ENCODE results near the gene NFIB. TPM values are rescaled to one million over a fixed set of nuclear protein-coding genes. Genes with fewer than 3 reads are reported as not detected.

The NFIB gene
- total RNA-seq, 1 experiment from 2014 or later: 14.3 TPM

DNA sequence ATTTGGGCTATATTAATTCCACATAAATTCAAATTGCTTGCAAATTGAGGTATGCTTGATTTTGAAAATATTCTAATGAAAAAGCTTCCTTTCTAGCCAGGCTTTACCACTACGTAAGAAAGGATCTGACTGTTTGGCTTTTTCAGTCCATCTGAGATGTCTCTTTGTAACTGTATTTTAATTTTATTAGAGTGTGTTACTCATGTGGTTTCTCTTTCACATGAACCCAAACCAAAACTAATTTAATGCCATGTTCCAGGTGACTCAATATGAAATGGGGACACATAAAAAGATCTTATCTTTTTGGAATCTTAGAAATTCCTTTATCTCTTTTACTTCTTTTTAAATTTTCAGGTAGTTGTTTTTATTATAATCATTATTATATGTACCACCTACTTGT lies 85.3 kb downstream of the NFIB start:
- H3K14ac ChIP-seq (ENCODE audit: insufficient read depth, low read length): no peak overlapping the region
- peaks cover 3 to 6% of the 10 kb centered on the region in 2 experiments for H3K4me1 Mint-ChIP-seq
- no peak overlapping the region for H3K4me2 ChIP-seq (ENCODE audit: insufficient read depth, insufficient read length, low read length)
- H3K79me1 ChIP-seq (ENCODE audit: insufficient read depth, low read depth, low read length, poor library complexity, severe bottlenecking): no peaks in the 10 kb centered on the region
- no peaks in the 10 kb centered on the region; a peak in 1 of 7 replicates for H3K36me3 Mint-ChIP-seq (ENCODE audit: insufficient read depth in 1 of 3, low read depth in 3 of 3)
- no CpG with 5 or more reads among the region's 1 CpG for WGBS (ENCODE audit: extremely low coverage, insufficient read length, low lambda C conversion rate)
- H3K27ac ChIP-seq (ENCODE audit: insufficient read length, low read depth, low read length): no peak overlapping the region
- no peak overlapping the region for H4K91ac ChIP-seq (ENCODE audit: insufficient read length, low read depth, low read length)
- no peak overlapping the region for H2AK5ac ChIP-seq (ENCODE audit: insufficient read length, low read length)
- DNase-seq: no peak
- H3K4me3 Mint-ChIP-seq: no peak overlapping the region
- no peak overlapping the region for H3K4ac ChIP-seq (ENCODE audit: low read depth, low read length)
- no peaks in the 10 kb centered on the region for H3K9me3 ChIP-seq (ENCODE audit: control insufficient read depth, low read depth, low read length)
- H3K27me3 ChIP-seq (ENCODE audit: insufficient read depth, low read length): no peaks in the 10 kb centered on the region
- no peak overlapping the region for H2BK120ac ChIP-seq (ENCODE audit: low read depth, low read length, poor library complexity, severe bottlenecking)
- H3K27me3 Mint-ChIP-seq (ENCODE audit: low read depth): no peaks in the 10 kb centered on the region
- no peak overlapping the region for H3K56ac ChIP-seq (ENCODE audit: insufficient read length, low read depth, low read length)
- H2BK20ac ChIP-seq (ENCODE audit: low read depth, low read length, poor library complexity, severe bottlenecking): no peak overlapping the region
- H2BK12ac ChIP-seq (ENCODE audit: insufficient read length, low read depth, low read length): no peak overlapping the region
- H2BK5ac ChIP-seq (ENCODE audit: insufficient read length, low read length): no peak overlapping the region
- no peak overlapping the region for H3K23ac ChIP-seq (ENCODE audit: insufficient read length, low read depth, low read length)
- H4K20me1 ChIP-seq (ENCODE audit: control insufficient read depth, insufficient read depth, insufficient read length): no peaks in the 10 kb centered on the region
- H2AFZ ChIP-seq (ENCODE audit: low read length): no peak overlapping the region
- no peak overlapping the region for H3K9ac ChIP-seq (ENCODE audit: extremely low read depth, insufficient read length, low read length)
- H4K8ac ChIP-seq (replicated peaks; ENCODE audit: insufficient read length, low read depth, low read length): no peak overlapping the region
- TF ChIP-seq CTCF (conservative IDR thresholded peaks at IDR 0.05): no peak
- H2BK15ac ChIP-seq (ENCODE audit: low read depth, low read length): no peak overlapping the region
- no peak overlapping the region for H4K5ac ChIP-seq (ENCODE audit: insufficient read length, low read depth, low read length)
- H3K27ac Mint-ChIP-seq: no peak overlapping the region
- H3K4me1 ChIP-seq (ENCODE audit: insufficient read depth, low read length): peaks cover 2% of the 10 kb centered on the region; the same call in 1 of the 2 replicates
- no peak overlapping the region for H3T11ph ChIP-seq (ENCODE audit: low read length)
- H3K18ac ChIP-seq (ENCODE audit: insufficient read length, low read depth, low read length): no peak overlapping the region
- H3K23me2 ChIP-seq (ENCODE audit: insufficient read length, low read depth, low read length, poor library complexity, severe bottlenecking): no peaks in the 10 kb centered on the region
- H3K9me3 Mint-ChIP-seq: no peaks in the 10 kb centered on the region
- no peaks in the 10 kb centered on the region for H3K79me2 ChIP-seq (ENCODE audit: insufficient read depth, low read length)

Data from H9 (cell line).